ENCODE measurements around the gene RBBP8NL.

Gene RBBP8NL

GRCh38 chr20:62407221-62407992 is 19.9 kb downstream of the RBBP8NL start, which contains the start of gene CABLES2:
Gene CABLES2 (minus strand): TSS chr20:62407285. CDS start chr20:62407276, 9 bp downstream.
- peak within 1 kb of the TSS; percentile 51 for H3K27ac ChIP-seq (ENCODE audit: insufficient read depth, low read length, poor library complexity, severe bottlenecking)
- peak; percentile 81 to 86 (median 84) for DNase-seq
- no peaks in the 10 kb centered on the region for H3K36me3 ChIP-seq (ENCODE audit: control insufficient read depth, insufficient read depth, low read length)
- peak within 1 kb of the TSS; percentile 74 for H3K4me3 ChIP-seq (ENCODE audit: insufficient read depth, low read depth, low read length, poor library complexity, severe bottlenecking)
- no peaks in the 10 kb centered on the region for H3K9me3 ChIP-seq (ENCODE audit: control insufficient read depth, low read length)
- H3K27me3 ChIP-seq (replicated peaks; ENCODE audit: control insufficient read depth, insufficient read depth, low read length, poor library complexity, severe bottlenecking): no peaks in the 10 kb centered on the region
- peaks cover 15% of the 10 kb centered on the region for H3K4me1 ChIP-seq (ENCODE audit: control insufficient read depth, insufficient read depth, low read length, poor library complexity, severe bottlenecking)

- H3K4me1 ChIP-seq (ENCODE audit: control insufficient read depth, insufficient read depth, low read length, poor library complexity, severe bottlenecking): peaks cover 15% of the 10 kb centered on the region
- DNase-seq: no peak
- no peaks in the 10 kb centered on the region for H3K9me3 ChIP-seq (ENCODE audit: control insufficient read depth, low read length)
- peak overlapping the region; percentile 51 for H3K27ac ChIP-seq (ENCODE audit: insufficient read depth, low read length, poor library complexity, severe bottlenecking)
- H3K4me3 ChIP-seq (ENCODE audit: insufficient read depth, low read depth, low read length, poor library complexity, severe bottlenecking): peak overlapping the region; percentile 74
- no peaks in the 10 kb centered on the region for H3K27me3 ChIP-seq (replicated peaks; ENCODE audit: control insufficient read depth, insufficient read depth, low read length, poor library complexity, severe bottlenecking)
- no peaks in the 10 kb centered on the region for H3K36me3 ChIP-seq (ENCODE audit: control insufficient read depth, insufficient read depth, low read length)
Measured at GRCh38 chr20:62406635-62407176, 20.6 kb downstream of the RBBP8NL start.

GRCh38 chr20:62405981-62406513 is 21.3 kb downstream of the RBBP8NL start:
- H3K27ac ChIP-seq (ENCODE audit: insufficient read depth, low read length, poor library complexity, severe bottlenecking): peak overlapping the region; percentile 51

GRCh38 chr20:62405108-62405980 is 22.0 kb downstream of the RBBP8NL start:
- Histone ChIP-seq H3K36me3 (ENCODE audit: control insufficient read depth, insufficient read depth, low read length) (no peaks in the 10 kb centered on the region), H3K4me1 (ENCODE audit: control insufficient read depth, insufficient read depth, low read length, poor library complexity, severe bottlenecking) (peaks cover 13% of the 10 kb centered on the region), H3K9me3 (ENCODE audit: control insufficient read depth, low read length) (no peaks in the 10 kb centered on the region), H3K27me3 (replicated peaks; ENCODE audit: control insufficient read depth, insufficient read depth, low read length, poor library complexity, severe bottlenecking) (no peaks in the 10 kb centered on the region), H3K27ac (ENCODE audit: insufficient read depth, low read length, poor library complexity, severe bottlenecking) (no peak overlapping the region), H3K4me3 (ENCODE audit: insufficient read depth, low read depth, low read length, poor library complexity, severe bottlenecking) (no peak overlapping the region)
- no peak for DNase-seq

More at GRCh38 chr20:62405981-62406513, 21.3 kb downstream of the RBBP8NL start:
- DNase-seq: no peak
- Histone ChIP-seq H3K4me3 (ENCODE audit: insufficient read depth, low read depth, low read length, poor library complexity, severe bottlenecking) (peak overlapping the region; percentile 74), H3K4me1 (ENCODE audit: control insufficient read depth, insufficient read depth, low read length, poor library complexity, severe bottlenecking) (peaks cover 15% of the 10 kb centered on the region), H3K27me3 (replicated peaks; ENCODE audit: control insufficient read depth, insufficient read depth, low read length, poor library complexity, severe bottlenecking) (no peaks in the 10 kb centered on the region), H3K36me3 (ENCODE audit: control insufficient read depth, insufficient read depth, low read length) (no peaks in the 10 kb centered on the region), H3K9me3 (ENCODE audit: control insufficient read depth, low read length) (no peaks in the 10 kb centered on the region)

GRCh38 chr20:62404761-62405107 is 22.6 kb downstream of the RBBP8NL start:
- H3K4me3 ChIP-seq (ENCODE audit: insufficient read depth, low read depth, low read length, poor library complexity, severe bottlenecking): no peak overlapping the region
- H3K27ac ChIP-seq (ENCODE audit: insufficient read depth, low read length, poor library complexity, severe bottlenecking): no peak overlapping the region
- H3K36me3 ChIP-seq (ENCODE audit: control insufficient read depth, insufficient read depth, low read length): no peaks in the 10 kb centered on the region
- no peaks in the 10 kb centered on the region for H3K27me3 ChIP-seq (replicated peaks; ENCODE audit: control insufficient read depth, insufficient read depth, low read length, poor library complexity, severe bottlenecking)
- peaks cover 12% of the 10 kb centered on the region for H3K4me1 ChIP-seq (ENCODE audit: control insufficient read depth, insufficient read depth, low read length, poor library complexity, severe bottlenecking)
- H3K9me3 ChIP-seq (ENCODE audit: control insufficient read depth, low read length): no peaks in the 10 kb centered on the region
- DNase-seq: no peak

GRCh38 chr20:62404112-62404665 is 23.1 kb downstream of the RBBP8NL start:
- no peak overlapping the region for H3K27ac ChIP-seq (ENCODE audit: insufficient read depth, low read length, poor library complexity, severe bottlenecking)
- no peaks in the 10 kb centered on the region for H3K27me3 ChIP-seq (replicated peaks; ENCODE audit: control insufficient read depth, insufficient read depth, low read length, poor library complexity, severe bottlenecking)
- H3K36me3 ChIP-seq (ENCODE audit: control insufficient read depth, insufficient read depth, low read length): no peaks in the 10 kb centered on the region
- no peaks in the 10 kb centered on the region for H3K9me3 ChIP-seq (ENCODE audit: control insufficient read depth, low read length)
- H3K4me1 ChIP-seq (ENCODE audit: control insufficient read depth, insufficient read depth, low read length, poor library complexity, severe bottlenecking): peaks cover 12% of the 10 kb centered on the region
- H3K4me3 ChIP-seq (ENCODE audit: insufficient read depth, low read depth, low read length, poor library complexity, severe bottlenecking): no peak overlapping the region
- no peak for DNase-seq

GRCh38 chr20:62403331-62403730 is 24.0 kb downstream of the RBBP8NL start:
- Histone ChIP-seq H3K4me1 (ENCODE audit: control insufficient read depth, insufficient read depth, low read length, poor library complexity, severe bottlenecking) (peaks cover 12% of the 10 kb centered on the region), H3K27me3 (replicated peaks; ENCODE audit: control insufficient read depth, insufficient read depth, low read length, poor library complexity, severe bottlenecking) (no peaks in the 10 kb centered on the region), H3K27ac (ENCODE audit: insufficient read depth, low read length, poor library complexity, severe bottlenecking) (no peak overlapping the region), H3K9me3 (ENCODE audit: control insufficient read depth, low read length) (no peaks in the 10 kb centered on the region), H3K36me3 (ENCODE audit: control insufficient read depth, insufficient read depth, low read length) (no peaks in the 10 kb centered on the region), H3K4me3 (ENCODE audit: insufficient read depth, low read depth, low read length, poor library complexity, severe bottlenecking) (no peak overlapping the region)
- no peak for DNase-seq

- H3K27me3 ChIP-seq (replicated peaks; ENCODE audit: control insufficient read depth, insufficient read depth, low read length, poor library complexity, severe bottlenecking): no peaks in the 10 kb centered on the region
- no peak for DNase-seq
- H3K9me3 ChIP-seq (ENCODE audit: control insufficient read depth, low read length): no peaks in the 10 kb centered on the region
- H3K4me3 ChIP-seq (ENCODE audit: insufficient read depth, low read depth, low read length, poor library complexity, severe bottlenecking): no peak overlapping the region
- peaks cover 12% of the 10 kb centered on the region for H3K4me1 ChIP-seq (ENCODE audit: control insufficient read depth, insufficient read depth, low read length, poor library complexity, severe bottlenecking)
- H3K27ac ChIP-seq (ENCODE audit: insufficient read depth, low read length, poor library complexity, severe bottlenecking): no peak overlapping the region
- no peaks in the 10 kb centered on the region for H3K36me3 ChIP-seq (ENCODE audit: control insufficient read depth, insufficient read depth, low read length)
Measured at GRCh38 chr20:62402456-62403150, 24.7 kb downstream of the RBBP8NL start.

GRCh38 chr20:62401331-62401779 is 26.0 kb downstream of the RBBP8NL start:
- Histone ChIP-seq H3K9me3 (ENCODE audit: control insufficient read depth, low read length) (no peaks in the 10 kb centered on the region), H3K36me3 (ENCODE audit: control insufficient read depth, insufficient read depth, low read length) (no peaks in the 10 kb centered on the region), H3K4me1 (ENCODE audit: control insufficient read depth, insufficient read depth, low read length, poor library complexity, severe bottlenecking) (peaks cover 9% of the 10 kb centered on the region), H3K27me3 (replicated peaks; ENCODE audit: control insufficient read depth, insufficient read depth, low read length, poor library complexity, severe bottlenecking) (no peaks in the 10 kb centered on the region), H3K4me3 (ENCODE audit: insufficient read depth, low read depth, low read length, poor library complexity, severe bottlenecking) (no peak overlapping the region), H3K27ac (ENCODE audit: insufficient read depth, low read length, poor library complexity, severe bottlenecking) (no peak overlapping the region)
- no peak for DNase-seq
